ENCODE measurements around the gene ACOXL.

DNA sequence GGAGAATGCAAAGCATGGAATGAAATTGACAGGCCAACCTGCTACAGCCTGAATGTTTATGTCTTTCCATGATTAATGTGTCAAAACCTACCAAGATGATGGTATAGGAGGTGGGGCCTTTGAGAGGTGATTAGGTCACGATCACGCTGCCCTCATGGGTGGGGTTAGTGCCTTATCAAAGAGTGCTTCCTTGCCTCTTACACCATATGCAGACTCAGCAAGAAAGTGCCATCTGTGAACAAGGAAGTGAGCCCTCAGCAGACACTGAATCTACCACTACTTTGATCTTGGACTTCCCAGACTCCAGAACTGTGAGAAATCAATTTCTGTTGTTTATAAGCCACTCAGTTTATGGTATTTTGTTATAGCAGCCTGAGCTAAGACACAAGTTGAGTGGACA is 240.9 kb downstream of the ACOXL start:
- TF ChIP-seq, protein P1, sequence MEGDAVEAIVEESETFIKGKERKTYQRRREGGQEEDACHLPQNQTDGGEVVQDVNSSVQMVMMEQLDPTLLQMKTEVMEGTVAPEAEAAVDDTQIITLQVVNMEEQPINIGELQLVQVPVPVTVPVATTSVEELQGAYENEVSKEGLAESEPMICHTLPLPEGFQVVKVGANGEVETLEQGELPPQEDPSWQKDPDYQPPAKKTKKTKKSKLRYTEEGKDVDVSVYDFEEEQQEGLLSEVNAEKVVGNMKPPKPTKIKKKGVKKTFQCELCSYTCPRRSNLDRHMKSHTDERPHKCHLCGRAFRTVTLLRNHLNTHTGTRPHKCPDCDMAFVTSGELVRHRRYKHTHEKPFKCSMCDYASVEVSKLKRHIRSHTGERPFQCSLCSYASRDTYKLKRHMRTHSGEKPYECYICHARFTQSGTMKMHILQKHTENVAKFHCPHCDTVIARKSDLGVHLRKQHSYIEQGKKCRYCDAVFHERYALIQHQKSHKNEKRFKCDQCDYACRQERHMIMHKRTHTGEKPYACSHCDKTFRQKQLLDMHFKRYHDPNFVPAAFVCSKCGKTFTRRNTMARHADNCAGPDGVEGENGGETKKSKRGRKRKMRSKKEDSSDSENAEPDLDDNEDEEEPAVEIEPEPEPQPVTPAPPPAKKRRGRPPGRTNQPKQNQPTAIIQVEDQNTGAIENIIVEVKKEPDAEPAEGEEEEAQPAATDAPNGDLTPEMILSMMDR (conservative IDR thresholded peaks at IDR 0.05 in 1 of 2, IDR thresholded peaks at IDR 0.05 in 1 of 2; ENCODE audit: extremely low read depth in 1 of 2, insufficient read depth in 1 of 2, low read depth in 1 of 2, low read length in 2 of 2): no peak
- TF ChIP-seq EZH2 (IDR thresholded peaks at IDR 0.05; ENCODE audit: borderline replicate concordance, low read length): no peak

All from mammary epithelial cell (primary cell).